Measurements from ENCODE around the gene GLCE. TPM values are rescaled to one million over a fixed set of nuclear protein-coding genes. Genes with fewer than 3 reads are reported as not detected.

Gene GLCE
- total RNA-seq, 4 donors from 2014 or later = 5.9 to 18.8 (median 10.2) TPM

GRCh38 chr15:69200832-69201745 is 40.7 kb downstream of the GLCE start:
- H3K4me1 ChIP-seq = no peaks in the 10 kb centered on the region
- 25 to 73% methylated on average over 1 of the region's 1 CpG for WGBS, 2 donors (ENCODE audit: low coverage in 1 of 2)
- H3K36me3 ChIP-seq = peaks cover 0 to 4% of the 10 kb centered on the region in 2 donors
- no peaks in the 10 kb centered on the region for H3K27me3 ChIP-seq
- TF ChIP-seq CTCF (IDR thresholded peaks at IDR 0.05) = no peak
- TF ChIP-seq EP300 (IDR thresholded peaks at IDR 0.05) = no peak
- TF ChIP-seq POLR2A (IDR thresholded peaks at IDR 0.05) = no peak
- no peak for TF ChIP-seq POLR2AphosphoS5 (IDR thresholded peaks at IDR 0.05)
- no peak for ATAC-seq
- H3K9me3 ChIP-seq = no peaks in the 10 kb centered on the region
- no peak overlapping the region for H3K27ac ChIP-seq
- no peak overlapping the region for H3K4me3 ChIP-seq

- WGBS, 2 donors (ENCODE audit: low coverage in 1 of 2) = 56% methylated on average over 1 of the region's 1 CpG; no CpG with 5 or more reads in 1 of the 2 donors
- H3K9me3 ChIP-seq = no peaks in the 10 kb centered on the region
- no peak overlapping the region for H3K27ac ChIP-seq
- no peaks in the 10 kb centered on the region for H3K36me3 ChIP-seq
- H3K27me3 ChIP-seq = no peaks in the 10 kb centered on the region
- no peak for TF ChIP-seq CTCF (IDR thresholded peaks at IDR 0.05)
- H3K4me3 ChIP-seq = no peak overlapping the region
- ATAC-seq = no peak
- H3K4me1 ChIP-seq = no peaks in the 10 kb centered on the region
These were observed 45.6 kb downstream of the GLCE start for GRCh38 chr15:69206079-69206478.

- H3K36me3 ChIP-seq = no peaks in the 10 kb centered on the region
- 20 to 67% methylated on average over 1 of the region's 1 CpG for WGBS, 2 donors (ENCODE audit: low coverage in 1 of 2)
- no peak overlapping the region for H3K4me3 ChIP-seq
- H3K9me3 ChIP-seq = no peaks in the 10 kb centered on the region
- no peak overlapping the region for H3K27ac ChIP-seq
- no peak for ATAC-seq
- no peaks in the 10 kb centered on the region for H3K27me3 ChIP-seq
- no peaks in the 10 kb centered on the region for H3K4me1 ChIP-seq
- TF ChIP-seq EP300 (IDR thresholded peaks at IDR 0.05) (no peak), CTCF (IDR thresholded peaks at IDR 0.05) (no peak), POLR2AphosphoS5 (IDR thresholded peaks at IDR 0.05) (no peak), POLR2A (IDR thresholded peaks at IDR 0.05) (no peak)
These were observed 49.2 kb downstream of the GLCE start for GRCh38 chr15:69209661-69210060.

GRCh38 chr15:69210574-69210973 is 50.1 kb downstream of the GLCE start:
- Histone ChIP-seq H3K27ac (no peak overlapping the region), H3K36me3 (no peaks in the 10 kb centered on the region), H3K4me3 (no peak overlapping the region), H3K4me1 (no peaks in the 10 kb centered on the region), H3K9me3 (no peaks in the 10 kb centered on the region), H3K27me3 (no peaks in the 10 kb centered on the region)
- TF ChIP-seq EP300 (IDR thresholded peaks at IDR 0.05) (no peak), POLR2AphosphoS5 (IDR thresholded peaks at IDR 0.05) (no peak), POLR2A (IDR thresholded peaks at IDR 0.05) (no peak), CTCF (IDR thresholded peaks at IDR 0.05) (no peak)
- ATAC-seq = no peak

- Histone ChIP-seq H3K36me3 (no peaks in the 10 kb centered on the region), H3K4me1 (no peaks in the 10 kb centered on the region), H3K27ac (no peak overlapping the region), H3K4me3 (no peak overlapping the region), H3K27me3 (no peaks in the 10 kb centered on the region), H3K9me3 (no peaks in the 10 kb centered on the region)
- no peak for TF ChIP-seq EP300 (IDR thresholded peaks at IDR 0.05)
- TF ChIP-seq POLR2A (IDR thresholded peaks at IDR 0.05) = no peak
- TF ChIP-seq CTCF (IDR thresholded peaks at IDR 0.05) = no peak
- no peak for TF ChIP-seq POLR2AphosphoS5 (IDR thresholded peaks at IDR 0.05)
- WGBS, 2 donors (ENCODE audit: low coverage in 1 of 2) = 62 to 86% methylated on average over 1 to 3 of the region's 3 CpGs
- no peak for ATAC-seq
These were observed 53.4 kb downstream of the GLCE start for GRCh38 chr15:69213786-69214185.
